GM12878 (cell line): ENCODE results near the gene RNASE13. TPM values are rescaled to one million over a fixed set of nuclear protein-coding genes. Genes with fewer than 3 reads are reported as not detected.

ENCODE experiments used
- ATAC-seq: fragments of 200-7000 bp; cut with Tn5 transposase; 3 replicates; pipeline ENCODE4 v1.9.1; 2020; ENCODE audit warnings: mild to moderate bottlenecking, moderate library complexity
- BruUV-seq: library from RNA; stranded (reverse); fragments of 400-500 nt; replicated peaks from 2 replicates; lab custom pipeline; 2021; lab: Mats Ljungman, UMichigan
- CTCF ChIA-PET: fragments of 300-600 bp; sonication (Branson Sonifier 250); formaldehyde crosslinking; extraction: SDS; loops from one replicate; lab custom pipeline; 2021; ENCODE audit warnings: inconsistent platforms; lab: Yijun Ruan, JAX
- POLR2A ChIA-PET: fragments of 350-600 bp; formaldehyde crosslinking; extraction: SDS; loops from one replicate; lab custom pipeline; 2021; ENCODE audit warnings: inconsistent platforms; lab: Charles Lee
- RAD21 ChIA-PET: fragments of 300-600 bp; sonication (Branson Sonifier 250); formaldehyde crosslinking; loops from one replicate; lab custom pipeline; 2023; ENCODE audit warnings: antibody characterized with exemption; ENCODE audit not compliant: unreplicated experiment; lab: Charles Lee
- SMC1A ChIA-PET: fragments of 300-600 bp; sonication (Branson Sonifier 250); formaldehyde crosslinking; loops from one replicate; lab custom pipeline; 2023; ENCODE audit not compliant: unreplicated experiment, uncharacterized antibody; lab: Charles Lee
- DNase-seq: peaks from one replicate; pipeline ENCODE4 v3.0.0-alpha.2; 2011; ENCODE audit warnings: low read depth, low spot score
- FAIRE-seq: peaks from 3 replicates; lab custom pipeline; 2011; peaks lifted over from hg19 to GRCh38; lab: Jason Lieb, UNC
- H2AFZ ChIP-seq: 2 replicates; pipeline ENCODE4 v1.6.0; 2011; ENCODE audit warnings: low read depth, low read length, control low read depth; ENCODE audit not compliant: control insufficient read depth
- H3K27ac ChIP-seq: 2 replicates; pipeline ENCODE4 v1.5.1; 2011; ENCODE audit warnings: control low read depth; ENCODE audit not compliant: control insufficient read depth, insufficient read depth
- H3K27me3 ChIP-seq, 2 experiments: replicated peaks in 1 of 2; 2 replicates each; pipeline versions ENCODE4 v1.6.0 to v1.6.1; 2011; ENCODE audit warnings: low read length in 1 of 2; ENCODE audit not compliant: control insufficient read depth in 2 of 2, insufficient read depth in 2 of 2
- H3K36me3 ChIP-seq, 2 experiments: 2 replicates each; pipeline ENCODE4 v1.5.1; 2011; ENCODE audit warnings: low read length in 1 of 2; ENCODE audit not compliant: control insufficient read depth in 2 of 2, insufficient read depth in 2 of 2
- H3K4me1 ChIP-seq: 2 replicates; pipeline ENCODE4 v1.6.1; 2011; ENCODE audit warnings: mild to moderate bottlenecking, low read length, moderate library complexity, mixed read lengths; ENCODE audit not compliant: control insufficient read depth, insufficient read depth
- H3K4me2 ChIP-seq: 2 replicates; pipeline ENCODE4 v1.6.0; 2011; ENCODE audit warnings: control low read depth; ENCODE audit not compliant: control insufficient read depth, insufficient read depth
- H3K4me3 ChIP-seq: fragments of 200-600 bp; sonication (generic); 2 replicates; pipeline ENCODE4 v1.5.1; 2016
- H3K79me2 ChIP-seq: 2 replicates; pipeline ENCODE4 v1.6.0; 2011; ENCODE audit warnings: low read length; ENCODE audit not compliant: control insufficient read depth, insufficient read depth
- H3K9ac ChIP-seq: 2 replicates; pipeline ENCODE4 v1.8.0; 2011; ENCODE audit warnings: low read length, control low read depth, mixed read lengths; ENCODE audit not compliant: control insufficient read depth, insufficient read depth
- H3K9me3 ChIP-seq: replicated peaks from 3 replicates; pipeline ENCODE4 v1.5.1; 2011; ENCODE audit warnings: mild to moderate bottlenecking, low read length; ENCODE audit not compliant: control insufficient read depth, insufficient read depth
- H4K20me1 ChIP-seq: 2 replicates; pipeline ENCODE4 v1.6.0; 2011; ENCODE audit not compliant: control insufficient read depth, insufficient read depth
- BACH1 ChIP-seq: fragments of 450-650 bp; IDR thresholded peaks from 2 replicates; pipeline ENCODE4 v1.6.1; 2017; ENCODE audit warnings: mild to moderate bottlenecking, borderline replicate concordance
- BMI1 ChIP-seq: fragments of 450-650 bp; IDR thresholded peaks from 2 replicates; pipeline ENCODE4 v1.6.1; 2016; ENCODE audit warnings: mild to moderate bottlenecking, moderate library complexity, borderline replicate concordance
- GATAD2B ChIP-seq: fragments of 450-650 bp; conservative IDR thresholded peaks from 2 replicates; pipeline ENCODE4 v1.6.1; 2017; ENCODE audit warnings: low read depth, mild to moderate bottlenecking, moderate library complexity
- IRF5 ChIP-seq: fragments of 450-650 bp; IDR thresholded peaks from 2 replicates; pipeline ENCODE4 v1.6.1; 2017; ENCODE audit warnings: borderline replicate concordance
- NR2C1 ChIP-seq: fragments of 450-650 bp; IDR thresholded peaks from 2 replicates; pipeline ENCODE4 v1.6.1; 2017; ENCODE audit warnings: antibody characterized with exemption, mild to moderate bottlenecking, moderate library complexity
- PAX8 ChIP-seq: fragments of 450-650 bp; IDR thresholded peaks from 2 replicates; pipeline ENCODE4 v1.6.1; 2017; ENCODE audit warnings: mild to moderate bottlenecking, moderate library complexity
- SREBF1 ChIP-seq: IDR thresholded peaks from 2 replicates; pipeline ENCODE4 v1.6.1; 2012; ENCODE audit warnings: mild to moderate bottlenecking, low read length
- ZSCAN29 ChIP-seq: fragments of 450-650 bp; IDR thresholded peaks from 2 replicates; pipeline ENCODE4 v1.6.1; 2017; ENCODE audit warnings: mild to moderate bottlenecking, moderate library complexity
- WGBS: methylation state at CpG from one replicate; pipeline ENCODE4 v1.1.6; 2016; ENCODE audit warnings: low lambda C conversion rate; ENCODE audit not compliant: insufficient replicate concordance, insufficient coverage; ENCODE audit errors: missing lambda C conversion rate; 5-methylcytosine and 5-hydroxymethylcytosine counted together
- in situ Hi-C: fragments of 300-500 bp; cut with MboI; formaldehyde crosslinking; loops from 9 replicates; pipeline ENCODE4 v1.14.3; 2018; ENCODE audit warnings: mixed read lengths
- intact Hi-C: fragments of 100-400 bp; cut with micrococcal nuclease; formaldehyde crosslinking; loops from one replicate; pipeline ENCODE4 v1.14.2; 2022; ENCODE audit not compliant: unreplicated experiment
- polyA plus RNA-seq, 11 experiments: library from polyadenylated mRNA; depleted of rRNA in 4 of 11; unstranded in 6 of 11; stranded (reverse) in 5 of 11; fragments of >200 nt; fragmentation: Nextera tagmentation in 4 of 11; fragmentation: Illumina TruSeq in 1 of 11; extraction: Ambion mirVana in 4 of 11; extraction: Trizol in 1 of 11; gene quantifications; 1 replicate in 1 of 11; 2 replicates in 10 of 11; pipeline versions ENCODE4 v1.2.1 to v1.2.3, GENCODE V29; 2011 to 2016; ENCODE audit warnings: inconsistent platforms in 2 of 11, missing spikeins in 2 of 11, low read depth in 1 of 11
- total RNA-seq, 4 experiments: library from RNA; depleted of rRNA in 3 of 4; stranded (reverse); fragments of >200 nt in 3 of 4; fragmentation: Illumina TruSeq in 1 of 4; extraction: Trizol in 1 of 4; gene quantifications; 2 replicates each; pipeline versions ENCODE4 v1.2.1 to v1.2.3, GENCODE V29; 2013 to 2021
- TF ChIP-seq, protein P1 (sequence below): fragments of 450-650 bp; IDR thresholded peaks from 2 replicates; pipeline ENCODE4 v1.6.1; 2016; ENCODE audit warnings: mild to moderate bottlenecking

RNASE13 gene
- total and polyA plus RNA-seq, 10 of the 15 experiments (the other 5 are each of a cell fraction or from before 2014, with no cell fraction given): not detected

GRCh38 chr14:21072781-21073339, 38.3 kb upstream of the RNASE13 start:
- Histone ChIP-seq H3K4me3 (no peak overlapping the region), H4K20me1 (no peaks in the 10 kb centered on the region), H3K79me2 (no peaks in the 10 kb centered on the region), H3K4me2 (no peak overlapping the region), H3K36me3 (no peaks in the 10 kb centered on the region), H3K9ac (no peak overlapping the region), H3K27ac (no peak overlapping the region), H3K4me1 (peaks cover 29% of the 10 kb centered on the region), H2AFZ (no peak overlapping the region), H3K9me3 (no peaks in the 10 kb centered on the region), H3K27me3 (peaks cover 9 to 20% of the 10 kb centered on the region in 2 experiments)
- FAIRE-seq (no peak), DNase-seq (no peak), ATAC-seq (no peak)
- intact Hi-C loops (no loop called here), in situ Hi-C loops (no loop called here)
- ChIA-PET RAD21 (interaction anchor here (2.5 to 3.0 kb wide), 2 partner anchors 23 to 31 kb away, joined by 13 to 42 read pairs; no protein-coding TSS in a partner anchor), CTCF (interaction anchor here (0.8 to 5.6 kb wide), 5 partner anchors 19 to 65 kb away, joined by 3 to 100 read pairs (median 10); partner anchors contain the start of gene TMEM253), POLR2A (no interaction called here), SMC1A (interaction anchor here (0.9 to 3.1 kb wide), 3 partner anchors 11 to 31 kb away, joined by 3 to 30 read pairs (median 9); no protein-coding TSS in a partner anchor)
- no TSS peak for BruUV-seq
- TF ChIP-seq IRF5: no peak
- no peak for TF ChIP-seq SREBF1
- TF ChIP-seq, protein P1, sequence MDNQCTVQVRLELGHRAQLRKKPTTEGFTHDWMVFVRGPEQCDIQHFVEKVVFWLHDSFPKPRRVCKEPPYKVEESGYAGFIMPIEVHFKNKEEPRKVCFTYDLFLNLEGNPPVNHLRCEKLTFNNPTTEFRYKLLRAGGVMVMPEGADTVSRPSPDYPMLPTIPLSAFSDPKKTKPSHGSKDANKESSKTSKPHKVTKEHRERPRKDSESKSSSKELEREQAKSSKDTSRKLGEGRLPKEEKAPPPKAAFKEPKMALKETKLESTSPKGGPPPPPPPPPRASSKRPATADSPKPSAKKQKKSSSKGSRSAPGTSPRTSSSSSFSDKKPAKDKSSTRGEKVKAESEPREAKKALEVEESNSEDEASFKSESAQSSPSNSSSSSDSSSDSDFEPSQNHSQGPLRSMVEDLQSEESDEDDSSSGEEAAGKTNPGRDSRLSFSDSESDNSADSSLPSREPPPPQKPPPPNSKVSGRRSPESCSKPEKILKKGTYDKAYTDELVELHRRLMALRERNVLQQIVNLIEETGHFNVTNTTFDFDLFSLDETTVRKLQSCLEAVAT: no peak
- TF ChIP-seq BACH1: no peak
- TF ChIP-seq PAX8: no peak
- no peak for TF ChIP-seq ZSCAN29
- no peak for TF ChIP-seq NR2C1
- no peak for TF ChIP-seq GATAD2B
- TF ChIP-seq BMI1: no peak
- 80% methylated on average over 9 of the region's 9 CpGs for WGBS
